ENCODE data around the gene C16orf92. TPM values are rescaled to one million over a fixed set of nuclear protein-coding genes. Genes with fewer than 3 reads are reported as not detected.

The C16orf92 gene
- total and polyA plus RNA-seq, 2 of the 8 experiments (the other 6 are each of a cell fraction or from before 2014, with no cell fraction given): not detected

DNA sequence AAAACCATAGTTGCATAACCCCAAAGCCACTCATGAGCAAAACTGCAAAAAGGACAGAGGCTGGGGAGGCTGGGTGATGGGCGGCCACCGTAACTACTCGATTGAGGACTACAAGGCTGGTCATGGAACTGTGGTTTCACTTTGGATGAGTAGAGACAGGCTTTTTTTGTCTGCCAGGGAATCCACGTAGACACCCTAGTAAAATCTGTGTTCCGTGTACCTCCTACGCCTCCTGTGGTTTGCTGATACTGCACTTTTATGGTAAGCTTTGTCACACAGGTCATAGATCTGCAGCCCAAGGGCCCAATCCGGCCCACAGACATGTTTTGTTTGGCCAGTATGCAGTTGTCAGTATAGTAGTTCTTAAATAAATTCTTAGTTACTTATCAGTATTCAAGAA, 10.3 kb downstream of the C16orf92 start:
- no peak overlapping the region for H3K4me3 ChIP-seq (ENCODE audit: extremely low read depth in 1 of 4, insufficient read depth in 2 of 4, low read depth in 3 of 4, low read length in 4 of 4)
- peaks cover 5% of the 10 kb centered on the region; the same call in 1 of the 2 replicates for H3K79me1 ChIP-seq (ENCODE audit: low read depth, low read length)
- CTCF ChIA-PET (ENCODE audit: partially characterized antibody): interaction anchor here (0.6 to 2.7 kb wide), 13 partner anchors 10 to 271 kb away, joined by 3 to 25 read pairs (median 12); a partner anchor contains a TSS
- H2BK15ac ChIP-seq (ENCODE audit: low read length): no peak overlapping the region
- H2AK5ac ChIP-seq (ENCODE audit: low read depth, low read length): no peak overlapping the region
- no peak overlapping the region for H2BK12ac ChIP-seq (ENCODE audit: low read depth, low read length)
- H2AFZ ChIP-seq (ENCODE audit: low read length): no peak overlapping the region
- no peak overlapping the region for H3K9ac ChIP-seq (replicated peaks in 1 of 4; ENCODE audit: extremely low read depth in 1 of 4, low read depth in 3 of 4, low read length in 3 of 4)
- H3K23me2 ChIP-seq (ENCODE audit: low read depth, low read length): peaks cover 10% of the 10 kb centered on the region; the same call in 1 of the 2 replicates
- H4K20me1 ChIP-seq (replicated peaks in 1 of 2; ENCODE audit: control insufficient read depth in 1 of 2, insufficient read depth in 2 of 2, low read length in 2 of 2): peaks cover 7 to 8% of the 10 kb centered on the region in 2 experiments
- POLR2A ChIA-PET (ENCODE audit: partially characterized antibody): interaction anchor here (1.9 to 4.2 kb wide), 3 partner anchors 12 to 33 kb away, joined by 6 to 25 read pairs (median 9); partner anchors contain the start of gene ALDOA
- H3K14ac ChIP-seq (ENCODE audit: insufficient read length): no peak overlapping the region
- H3K9me3 ChIP-seq (ENCODE audit: insufficient read depth in 2 of 2, low read depth in 1 of 2, low read length in 1 of 2): no peaks in the 10 kb centered on the region
- peaks cover 0 to 23% (median 19%) of the 10 kb centered on the region in 4 experiments; a peak in 6 of 7 replicates for H3K4me1 ChIP-seq (replicated peaks in 1 of 4; ENCODE audit: control insufficient read depth in 3 of 4, insufficient read depth in 4 of 4, low read length in 3 of 4)
- H4K91ac ChIP-seq (replicated peaks; ENCODE audit: insufficient read length, low read length): no peak overlapping the region
- no peak overlapping the region for H3K23ac ChIP-seq (ENCODE audit: insufficient read length)
- no peak overlapping the region for H3K4me2 ChIP-seq (ENCODE audit: insufficient read depth in 1 of 2, low read depth in 2 of 2, low read length in 2 of 2)
- H2BK20ac ChIP-seq (ENCODE audit: low read length): no peak overlapping the region
- H2BK120ac ChIP-seq (replicated peaks; ENCODE audit: low read depth, low read length): no peak overlapping the region
- H3K27me3 ChIP-seq (replicated peaks in 1 of 4; ENCODE audit: control insufficient read depth in 3 of 4, extremely low read depth in 1 of 4, insufficient read depth in 3 of 4, low read length in 3 of 4): peaks cover 0 to 14% (median 5%) of the 10 kb centered on the region in 4 experiments; a peak in 2 of 7 replicates
- no peak overlapping the region for H3K27ac ChIP-seq (ENCODE audit: low read depth, low read length)
- H3K56ac ChIP-seq (replicated peaks; ENCODE audit: insufficient read length, low read depth, low read length): no peak overlapping the region
- no peak overlapping the region for H2BK5ac ChIP-seq (ENCODE audit: low read depth, low read length)
- H3K36me3 ChIP-seq (ENCODE audit: control insufficient read depth in 2 of 4, insufficient read depth in 4 of 4, low read length in 3 of 4): no peaks in the 10 kb centered on the region
- FAIRE-seq (no peak), DNase-seq (ENCODE audit: low read depth in 1 of 2, low spot score in 2 of 2) (no peak)
- no peaks in the 10 kb centered on the region for H3K79me2 ChIP-seq (ENCODE audit: control insufficient read depth in 1 of 2, insufficient read depth in 2 of 2, low read length in 2 of 2)
- no peak overlapping the region for H4K8ac ChIP-seq (ENCODE audit: extremely low read depth, insufficient read depth, low read length)
- no peak overlapping the region for H3K18ac ChIP-seq (ENCODE audit: extremely low read depth, low read length)
- WGBS, 2 experiments (ENCODE audit: extremely low coverage in 1 of 2, insufficient coverage in 1 of 2, insufficient read length in 1 of 2, insufficient replicate concordance in 2 of 2, low coverage in 1 of 2, low lambda C conversion rate in 2 of 2, missing lambda C conversion rate in 1 of 2): 88% methylated on average over 7 of the region's 7 CpGs; no CpG with 5 or more reads in 1 of the 2 experiments
- H4K5ac ChIP-seq (ENCODE audit: insufficient read length, low read depth, low read length): no peak overlapping the region
- H3K4ac ChIP-seq (replicated peaks; ENCODE audit: insufficient read length, low read depth, low read length): no peak overlapping the region
- no peak for TF ChIP-seq CBX8 (IDR thresholded peaks at IDR 0.05; ENCODE audit: borderline replicate concordance, low read depth, low read length)
- no peak for TF ChIP-seq CBX5 (IDR thresholded peaks at IDR 0.05; ENCODE audit: low read depth, low read length)
- TF ChIP-seq TCF12 (IDR thresholded peaks at IDR 0.05; ENCODE audit: low read depth, low read length): no peak
- TF ChIP-seq HDAC6 (IDR thresholded peaks at IDR 0.05; ENCODE audit: low read depth, low read length): no peak
- no peak for TF ChIP-seq SUZ12 (IDR thresholded peaks at IDR 0.05; ENCODE audit: low read length)
- TF ChIP-seq RAD21 (IDR thresholded peaks at IDR 0.05 in 1 of 2, conservative IDR thresholded peaks at IDR 0.05 in 1 of 2; ENCODE audit: low read depth in 2 of 2, low read length in 2 of 2): no peak
- TF ChIP-seq KDM5A (IDR thresholded peaks at IDR 0.05; ENCODE audit: low read length): no peak
- TF ChIP-seq CTBP2 (IDR thresholded peaks at IDR 0.05; ENCODE audit: borderline replicate concordance, insufficient read depth, insufficient read length, low read length): no peak
- TF ChIP-seq JUND (IDR thresholded peaks at IDR 0.05; ENCODE audit: low read length): no peak

Data from H1 (cell line).